Neural cell (in vitro differentiated cells): ENCODE results near the gene TYSND1. TPM values are rescaled to one million over a fixed set of nuclear protein-coding genes. Genes with fewer than 3 reads are reported as not detected.
"Not testable (repeated sequence)": the region's sequence is repeated elsewhere in the genome, so short reads cannot be mapped to it uniquely, and the experiment has no call there.

ENCODE experiments used
- H2AFZ ChIP-seq: fragments of 200-600, 300-800 bp; sonication (generic), shearing (Covaris generic); 2 replicates; pipeline ENCODE4 v1.6.0; 2014; ENCODE audit warnings: low read depth, mild to moderate bottlenecking, antibody characterized with exemption, low read length, moderate library complexity
- H3F3A ChIP-seq: fragments of 200-600 bp; shearing (Covaris generic); 2 replicates; pipeline ENCODE4 v1.6.1; 2016; ENCODE audit warnings: mild to moderate bottlenecking, moderate library complexity, mixed read lengths, antibody characterized with exemption, low read length; ENCODE audit not compliant: insufficient read depth, poor library complexity, severe bottlenecking
- H3K27ac ChIP-seq: fragments of 200-600, 300-800 bp; sonication (generic), shearing (Covaris generic); 2 replicates; pipeline ENCODE4 v1.5.1; 2014; ENCODE audit warnings: mild to moderate bottlenecking, low read length, moderate library complexity
- H3K27me3 ChIP-seq: fragments of 300-800, 200-600 bp; sonication (generic), shearing (Covaris generic); 2 replicates; pipeline ENCODE4 v1.6.0; 2014; ENCODE audit warnings: mild to moderate bottlenecking, low read depth, low read length, moderate library complexity; ENCODE audit not compliant: insufficient read depth
- H3K36me3 ChIP-seq: fragments of 300-800, 200-600 bp; sonication (generic), shearing (Covaris generic); 2 replicates; pipeline ENCODE4 v1.5.1; 2014; ENCODE audit warnings: mild to moderate bottlenecking, antibody characterized with exemption, low read length, moderate library complexity; ENCODE audit not compliant: insufficient read depth
- H3K4me2 ChIP-seq: fragments of 300-800, 200-600 bp; sonication (generic), shearing (Covaris generic); 2 replicates; pipeline ENCODE4 v1.6.0; 2014; ENCODE audit warnings: mild to moderate bottlenecking, low read length
- H3K4me3 ChIP-seq: fragments of 300-800, 200-600 bp; sonication (generic), shearing (Covaris generic); 2 replicates; pipeline ENCODE4 v1.5.1; 2014; ENCODE audit warnings: mild to moderate bottlenecking, low read length, moderate library complexity
- H3K79me2 ChIP-seq: fragments of 200-600 bp; shearing (Covaris generic); replicated peaks from 2 replicates; pipeline ENCODE4 v1.6.0; 2014; ENCODE audit warnings: mild to moderate bottlenecking, low read length, moderate library complexity; ENCODE audit not compliant: insufficient read depth
- H3K9ac ChIP-seq: fragments of 300-800, 200-600 bp; sonication (generic), shearing (Covaris generic); 2 replicates; pipeline ENCODE4 v1.6.1; 2016; ENCODE audit warnings: mild to moderate bottlenecking, low read length, mixed read lengths
- H3K9me2 ChIP-seq: fragments of 200-600 bp; shearing (Covaris generic); 2 replicates; pipeline ENCODE4 v1.6.1; 2016; ENCODE audit warnings: mild to moderate bottlenecking, low read length, mixed read lengths; ENCODE audit not compliant: insufficient read depth
- H3K9me3 ChIP-seq: fragments of 200-600, 300-800 bp; sonication (generic), shearing (Covaris generic); 2 replicates; pipeline ENCODE4 v1.6.1; 2016; ENCODE audit warnings: mild to moderate bottlenecking, mixed run types, low read length, moderate library complexity, mixed read lengths
- H4K20me1 ChIP-seq: fragments of 200-600 bp; shearing (Covaris generic); 2 replicates; pipeline ENCODE4 v1.6.1; 2016; ENCODE audit warnings: mild to moderate bottlenecking, mixed run types; ENCODE audit not compliant: insufficient read depth
- EP300 ChIP-seq: fragments of 450-650 bp; conservative IDR thresholded peaks from 2 replicates; pipeline ENCODE4 v1.6.1; 2014; ENCODE audit warnings: antibody characterized with exemption, mild to moderate bottlenecking, moderate library complexity; ENCODE audit not compliant: poor library complexity, severe bottlenecking
- EZH2 ChIP-seq: fragments of 200-600, 300-800 bp; shearing (Covaris generic), sonication (generic); IDR thresholded peaks from 2 replicates; pipeline ENCODE4 v1.6.1; 2014; ENCODE audit warnings: antibody characterized with exemption, low read length, borderline replicate concordance, mild to moderate bottlenecking; ENCODE audit not compliant: insufficient read depth, poor library complexity, severe bottlenecking
- MXI1 ChIP-seq: fragments of 450-650 bp; conservative IDR thresholded peaks from 2 replicates; pipeline ENCODE4 v1.6.1; 2014; ENCODE audit warnings: antibody characterized with exemption, mild to moderate bottlenecking; ENCODE audit not compliant: poor library complexity, severe bottlenecking
- POLR2AphosphoS5 ChIP-seq: IDR thresholded peaks from 2 replicates; pipeline ENCODE4 v1.6.1; 2012
- RAD21 ChIP-seq: fragments of 450-650 bp; conservative IDR thresholded peaks from 2 replicates; pipeline ENCODE4 v1.6.1; 2014; ENCODE audit warnings: antibody characterized with exemption, mild to moderate bottlenecking, moderate library complexity
- SMC3 ChIP-seq: fragments of 450-650 bp; conservative IDR thresholded peaks from 2 replicates; pipeline ENCODE4 v1.6.1; 2014; ENCODE audit warnings: antibody characterized with exemption, mild to moderate bottlenecking, moderate library complexity; ENCODE audit not compliant: poor library complexity
- TAF1 ChIP-seq: IDR thresholded peaks from 2 replicates; pipeline ENCODE4 v1.6.1; 2012; ENCODE audit warnings: low read depth
- polyA plus RNA-seq: library from polyadenylated mRNA; depleted of rRNA; stranded (reverse); fragments of >200 nt; gene quantifications from 2 replicates; pipeline ENCODE4 v1.2.3, GENCODE V29; 2014
- TF ChIP-seq, protein P1 (sequence below): fragments of 450-650 bp; IDR thresholded peaks from 2 replicates; pipeline ENCODE4 v1.5.1; 2014; ENCODE audit warnings: antibody characterized with exemption, mild to moderate bottlenecking, moderate library complexity; ENCODE audit not compliant: poor library complexity, severe bottlenecking
- TF ChIP-seq, protein P2 (sequence below): IDR thresholded peaks from 2 replicates; pipeline ENCODE4 v1.6.1; 2012; ENCODE audit warnings: borderline replicate concordance

The TYSND1 gene
- polyA plus RNA-seq, 1 donor from 2014 or later: 10.3 TPM

DNA sequence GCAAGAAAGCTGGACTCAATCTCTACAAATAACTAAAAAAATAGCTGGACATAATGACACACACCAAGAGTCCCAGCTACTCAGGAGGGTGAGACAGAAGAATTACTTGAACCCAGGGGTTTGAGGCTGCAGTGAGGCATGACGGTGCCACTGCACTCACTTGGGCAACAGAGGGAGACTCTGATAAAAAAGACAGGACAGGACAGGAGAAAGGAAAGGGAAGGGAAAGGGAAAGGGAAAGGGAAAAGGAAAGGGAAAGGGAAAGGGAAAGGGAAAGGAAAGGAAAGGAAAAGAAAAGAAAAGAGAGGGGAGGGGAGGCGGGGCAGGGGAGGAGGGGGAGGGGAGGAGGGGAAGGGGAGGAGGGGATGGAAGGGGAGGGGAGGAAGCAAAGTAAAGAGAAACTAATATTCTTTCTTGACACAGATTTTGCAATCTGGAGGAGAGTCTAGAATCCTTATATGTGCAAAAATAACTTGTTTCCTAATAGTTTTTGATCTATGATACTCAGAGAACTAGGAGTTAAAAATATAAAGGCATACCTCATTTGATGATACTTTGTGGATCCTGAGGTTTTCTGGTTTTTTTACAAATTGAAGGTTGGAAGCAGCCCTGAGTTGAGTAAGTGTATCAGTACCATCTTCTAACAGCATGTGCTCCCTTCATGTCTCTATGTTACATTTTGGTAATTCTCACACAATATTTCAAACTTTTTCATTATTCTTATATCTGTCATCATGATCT is 15.8 kb upstream of the TYSND1 start:
- Histone ChIP-seq H3K79me2 (peaks cover 65% of the 10 kb centered on the region), H3K36me3 (no peaks in the 10 kb centered on the region), H3K27me3 (no peaks in the 10 kb centered on the region), H2AFZ (no peak overlapping the region), H3K27ac (no peak overlapping the region), H3K9me3 (no peaks in the 10 kb centered on the region), H4K20me1 (no peaks in the 10 kb centered on the region), H3K4me2 (no peak overlapping the region), H3K9me2 (no peaks in the 10 kb centered on the region), H3K4me3 (no peak overlapping the region), H3F3A (no peaks in the 10 kb centered on the region), H3K9ac (no peak overlapping the region)
- TF ChIP-seq EZH2: no peak
- TF ChIP-seq EP300: no peak
- no peak for TF ChIP-seq TAF1
- TF ChIP-seq, protein P1, sequence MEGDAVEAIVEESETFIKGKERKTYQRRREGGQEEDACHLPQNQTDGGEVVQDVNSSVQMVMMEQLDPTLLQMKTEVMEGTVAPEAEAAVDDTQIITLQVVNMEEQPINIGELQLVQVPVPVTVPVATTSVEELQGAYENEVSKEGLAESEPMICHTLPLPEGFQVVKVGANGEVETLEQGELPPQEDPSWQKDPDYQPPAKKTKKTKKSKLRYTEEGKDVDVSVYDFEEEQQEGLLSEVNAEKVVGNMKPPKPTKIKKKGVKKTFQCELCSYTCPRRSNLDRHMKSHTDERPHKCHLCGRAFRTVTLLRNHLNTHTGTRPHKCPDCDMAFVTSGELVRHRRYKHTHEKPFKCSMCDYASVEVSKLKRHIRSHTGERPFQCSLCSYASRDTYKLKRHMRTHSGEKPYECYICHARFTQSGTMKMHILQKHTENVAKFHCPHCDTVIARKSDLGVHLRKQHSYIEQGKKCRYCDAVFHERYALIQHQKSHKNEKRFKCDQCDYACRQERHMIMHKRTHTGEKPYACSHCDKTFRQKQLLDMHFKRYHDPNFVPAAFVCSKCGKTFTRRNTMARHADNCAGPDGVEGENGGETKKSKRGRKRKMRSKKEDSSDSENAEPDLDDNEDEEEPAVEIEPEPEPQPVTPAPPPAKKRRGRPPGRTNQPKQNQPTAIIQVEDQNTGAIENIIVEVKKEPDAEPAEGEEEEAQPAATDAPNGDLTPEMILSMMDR: no peak
- TF ChIP-seq SMC3: no peak
- TF ChIP-seq RAD21: no peak
- TF ChIP-seq MXI1: no peak
- TF ChIP-seq, protein P2, sequence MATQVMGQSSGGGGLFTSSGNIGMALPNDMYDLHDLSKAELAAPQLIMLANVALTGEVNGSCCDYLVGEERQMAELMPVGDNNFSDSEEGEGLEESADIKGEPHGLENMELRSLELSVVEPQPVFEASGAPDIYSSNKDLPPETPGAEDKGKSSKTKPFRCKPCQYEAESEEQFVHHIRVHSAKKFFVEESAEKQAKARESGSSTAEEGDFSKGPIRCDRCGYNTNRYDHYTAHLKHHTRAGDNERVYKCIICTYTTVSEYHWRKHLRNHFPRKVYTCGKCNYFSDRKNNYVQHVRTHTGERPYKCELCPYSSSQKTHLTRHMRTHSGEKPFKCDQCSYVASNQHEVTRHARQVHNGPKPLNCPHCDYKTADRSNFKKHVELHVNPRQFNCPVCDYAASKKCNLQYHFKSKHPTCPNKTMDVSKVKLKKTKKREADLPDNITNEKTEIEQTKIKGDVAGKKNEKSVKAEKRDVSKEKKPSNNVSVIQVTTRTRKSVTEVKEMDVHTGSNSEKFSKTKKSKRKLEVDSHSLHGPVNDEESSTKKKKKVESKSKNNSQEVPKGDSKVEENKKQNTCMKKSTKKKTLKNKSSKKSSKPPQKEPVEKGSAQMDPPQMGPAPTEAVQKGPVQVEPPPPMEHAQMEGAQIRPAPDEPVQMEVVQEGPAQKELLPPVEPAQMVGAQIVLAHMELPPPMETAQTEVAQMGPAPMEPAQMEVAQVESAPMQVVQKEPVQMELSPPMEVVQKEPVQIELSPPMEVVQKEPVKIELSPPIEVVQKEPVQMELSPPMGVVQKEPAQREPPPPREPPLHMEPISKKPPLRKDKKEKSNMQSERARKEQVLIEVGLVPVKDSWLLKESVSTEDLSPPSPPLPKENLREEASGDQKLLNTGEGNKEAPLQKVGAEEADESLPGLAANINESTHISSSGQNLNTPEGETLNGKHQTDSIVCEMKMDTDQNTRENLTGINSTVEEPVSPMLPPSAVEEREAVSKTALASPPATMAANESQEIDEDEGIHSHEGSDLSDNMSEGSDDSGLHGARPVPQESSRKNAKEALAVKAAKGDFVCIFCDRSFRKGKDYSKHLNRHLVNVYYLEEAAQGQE: no peak
- TF ChIP-seq POLR2AphosphoS5: no peak

DNA sequence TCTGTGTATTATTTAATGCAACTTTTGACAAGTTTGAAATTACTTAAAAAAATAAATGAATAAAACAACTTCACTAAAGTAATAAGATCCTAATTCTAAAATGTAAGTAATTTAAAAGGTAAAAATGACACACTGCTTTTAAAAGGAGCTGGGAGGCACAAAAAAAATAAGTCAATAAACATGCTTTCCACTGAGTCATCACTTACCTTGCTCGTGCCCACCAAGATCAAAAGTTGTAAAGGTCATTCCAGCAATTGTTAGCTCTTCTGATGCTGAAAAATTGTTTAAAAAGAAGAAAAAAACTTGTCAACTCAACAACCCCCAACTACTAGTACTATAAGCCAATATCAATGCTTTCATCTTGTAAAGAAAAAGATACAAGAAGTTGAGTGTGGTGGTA is 14.3 kb upstream of the TYSND1 start:
- Histone ChIP-seq H3K79me2 (peaks cover 50% of the 10 kb centered on the region), H4K20me1 (no peaks in the 10 kb centered on the region), H3K9me3 (no peaks in the 10 kb centered on the region), H3F3A (no peaks in the 10 kb centered on the region), H2AFZ (no peak overlapping the region), H3K9me2 (no peaks in the 10 kb centered on the region), H3K27me3 (no peaks in the 10 kb centered on the region), H3K9ac (no peak overlapping the region), H3K4me2 (no peak overlapping the region), H3K4me3 (no peak overlapping the region), H3K36me3 (no peaks in the 10 kb centered on the region), H3K27ac (no peak overlapping the region)
- TF ChIP-seq SMC3 (no peak), TAF1 (no peak), EP300 (no peak)
- TF ChIP-seq, protein P1: no peak

DNA sequence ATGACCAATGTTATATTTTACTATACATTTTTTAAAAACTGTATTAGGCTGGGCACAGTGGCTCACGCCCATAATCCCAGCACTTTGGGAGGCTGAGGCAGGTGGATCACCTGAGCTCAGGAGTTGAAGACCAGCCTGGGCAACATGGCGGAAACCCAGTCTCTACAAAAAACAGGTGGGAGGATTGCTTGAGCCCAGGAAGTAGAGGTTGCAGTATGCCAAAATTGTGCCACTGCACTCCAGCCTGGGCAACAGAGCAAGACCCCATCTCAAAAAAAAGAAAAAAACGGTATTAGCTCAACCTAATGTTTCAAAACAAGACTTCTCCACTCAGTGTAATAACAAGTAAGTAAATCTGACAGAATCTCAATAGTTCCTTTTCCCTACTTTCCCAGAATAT is 12.9 kb upstream of the TYSND1 start:
- not testable (repeated sequence) for H3K9me2 ChIP-seq, H3K9ac ChIP-seq, H3K36me3 ChIP-seq, H2AFZ ChIP-seq, H3K27me3 ChIP-seq, H3F3A ChIP-seq, H3K9me3 ChIP-seq, H4K20me1 ChIP-seq, H3K27ac ChIP-seq, H3K4me3 ChIP-seq, H3K4me2 ChIP-seq
- peaks cover 41% of the 10 kb centered on the region for H3K79me2 ChIP-seq
